Kidney capillary endothelial cell (primary cell): ENCODE measurements around the gene CEP85L.
A peak's percentile ranks its signal among the peaks of the same experiment; 100 is the strongest.

Experiments
- DNase-seq: peaks from one replicate; pipeline ENCODE4 v3.0.0-alpha.2; 2018; ENCODE audit warnings: low spot score

CEP85L gene

GRCh38 chr6:118542184-118542952 lies 109.0 kb downstream of the CEP85L start:
- DNase-seq: no peak

GRCh38 chr6:118537574-118537973 lies 113.8 kb downstream of the CEP85L start:
- peak; percentile 12 for DNase-seq

- DNase-seq: no peak
Observed at GRCh38 chr6:118536478-118536877, 114.9 kb downstream of the CEP85L start.

GRCh38 chr6:118535176-118535844 lies 116.1 kb downstream of the CEP85L start:
- no peak for DNase-seq

GRCh38 chr6:118530942-118531341 lies 120.4 kb downstream of the CEP85L start:
- DNase-seq: no peak

GRCh38 chr6:118529756-118530155 lies 121.6 kb downstream of the CEP85L start:
- no peak for DNase-seq

- no peak for DNase-seq
Observed at GRCh38 chr6:118528129-118528528, 123.3 kb downstream of the CEP85L start.

- no peak for DNase-seq
Observed at GRCh38 chr6:118525913-118526780, 125.2 kb downstream of the CEP85L start.

GRCh38 chr6:118524686-118525085 lies 126.7 kb downstream of the CEP85L start:
- no peak for DNase-seq

- DNase-seq: no peak
Observed at GRCh38 chr6:118523216-118523615, 128.2 kb downstream of the CEP85L start.

GRCh38 chr6:118522422-118522821 lies 129.0 kb downstream of the CEP85L start:
- no peak for DNase-seq

- no peak for DNase-seq
Observed at GRCh38 chr6:118514689-118515088, 136.7 kb downstream of the CEP85L start.

- DNase-seq: no peak
Observed at GRCh38 chr6:118511930-118512715, 139.3 kb downstream of the CEP85L start.

GRCh38 chr6:118509009-118509617 lies 142.3 kb downstream of the CEP85L start:
- DNase-seq: peak; percentile 24

- DNase-seq: no peak
Observed at GRCh38 chr6:118507636-118508035, 143.8 kb downstream of the CEP85L start.

- DNase-seq: no peak
Observed at GRCh38 chr6:118506071-118506638, 145.2 kb downstream of the CEP85L start.

- DNase-seq: no peak
Observed at GRCh38 chr6:118505656-118506055, 145.7 kb downstream of the CEP85L start.

- DNase-seq: no peak
Observed at GRCh38 chr6:118504611-118505010, 146.8 kb downstream of the CEP85L start.

- DNase-seq: no peak
Observed at GRCh38 chr6:118502169-118502568, 149.2 kb downstream of the CEP85L start.

GRCh38 chr6:118501765-118502164 lies 149.6 kb downstream of the CEP85L start:
- no peak for DNase-seq

- DNase-seq: no peak
Observed at GRCh38 chr6:118501099-118501498, 150.3 kb downstream of the CEP85L start.
